Liver (tissue), 9 donors: ENCODE data around the gene CLEC16A. TPM values are rescaled to one million over a fixed set of nuclear protein-coding genes. Genes with fewer than 3 reads are reported as not detected.

Source experiments
- DNase-seq: peaks from one replicate; pipeline ENCODE4 v3.0.0-alpha.2; 2017; ENCODE audit warnings: low spot score
- H3K27ac ChIP-seq, 2 donors: one replicate each; pipeline ENCODE4 v1.7.0; 2013; ENCODE audit warnings: inconsistent platforms in 2 of 2, low read length in 2 of 2, control low read depth in 1 of 2, low read depth in 1 of 2, mild to moderate bottlenecking in 1 of 2
- H3K27me3 ChIP-seq, 4 donors: one replicate each; pipeline versions ENCODE4 v1.6.1 to v1.7.0; 2013; ENCODE audit warnings: low read length in 3 of 4, inconsistent platforms in 1 of 4, mild to moderate bottlenecking in 1 of 4, moderate library complexity in 1 of 4; ENCODE audit not compliant: control insufficient read depth in 4 of 4, insufficient read depth in 4 of 4
- H3K36me3 ChIP-seq, 4 donors: one replicate each; pipeline versions ENCODE4 v1.6.1 to v1.7.0; 2013; ENCODE audit warnings: low read length in 3 of 4, mild to moderate bottlenecking in 3 of 4, low read depth in 1 of 4, moderate library complexity in 1 of 4; ENCODE audit not compliant: control insufficient read depth in 4 of 4, insufficient read depth in 3 of 4
- H3K4me1 ChIP-seq, 4 donors: one replicate each; pipeline versions ENCODE4 v1.6.1 to v1.7.0; 2013; ENCODE audit warnings: low read length in 3 of 4, mild to moderate bottlenecking in 3 of 4, moderate library complexity in 1 of 4; ENCODE audit not compliant: control insufficient read depth in 4 of 4, insufficient read depth in 4 of 4
- H3K4me3 ChIP-seq, 3 donors: one replicate each; pipeline versions ENCODE4 v1.6.1 to v1.7.0; 2013; ENCODE audit warnings: low read length in 3 of 3, control low read depth in 1 of 3, low read depth in 1 of 3, mild to moderate bottlenecking in 1 of 3
- H3K9ac ChIP-seq, 2 donors: one replicate each; pipeline ENCODE4 v1.7.0; 2013; ENCODE audit warnings: low read length in 2 of 2, mild to moderate bottlenecking in 2 of 2, moderate library complexity in 2 of 2, control low read depth in 1 of 2, low read depth in 1 of 2
- H3K9me3 ChIP-seq, 4 donors: one replicate each; pipeline versions ENCODE4 v1.6.1 to v1.7.0; 2013; ENCODE audit warnings: low read length in 3 of 4; ENCODE audit not compliant: control insufficient read depth in 4 of 4
- CTCF ChIP-seq: fragments of 150-350 bp; IDR thresholded peaks from 2 replicates; pipeline ENCODE4 v1.5.1; 2017; ENCODE audit warnings: improper control_type of control experiment, low read depth, low read length; ENCODE audit not compliant: missing input control
- FOXA1 ChIP-seq: IDR thresholded peaks from 2 replicates; pipeline ENCODE4 v1.6.1; 2016; ENCODE audit warnings: antibody characterized with exemption
- FOXA2 ChIP-seq: IDR thresholded peaks from 2 replicates; pipeline ENCODE4 v1.6.1; 2016; ENCODE audit warnings: antibody characterized with exemption
- GABPA ChIP-seq, 2 donors: IDR thresholded peaks in 1 of 2; conservative IDR thresholded peaks in 1 of 2; 2 replicates each; pipeline ENCODE4 v1.6.1; 2016; ENCODE audit warnings: antibody characterized with exemption in 2 of 2, mild to moderate bottlenecking in 1 of 2, moderate library complexity in 1 of 2
- RAD21 ChIP-seq, 2 donors: IDR thresholded peaks; 2 replicates each; pipeline ENCODE4 v1.6.1; 2016; ENCODE audit warnings: antibody characterized with exemption in 2 of 2, mild to moderate bottlenecking in 2 of 2
- RXRA ChIP-seq, 2 donors: IDR thresholded peaks; 2 replicates each; pipeline ENCODE4 v1.6.1; 2017 to 2018; ENCODE audit warnings: antibody characterized with exemption in 2 of 2, mild to moderate bottlenecking in 1 of 2
- SP1 ChIP-seq: IDR thresholded peaks from 2 replicates; pipeline ENCODE4 v1.6.1; 2018; ENCODE audit warnings: antibody characterized with exemption, mild to moderate bottlenecking
- YY1 ChIP-seq: IDR thresholded peaks from 2 replicates; pipeline ENCODE4 v1.6.1; 2016; ENCODE audit warnings: antibody characterized with exemption, mild to moderate bottlenecking
- ZBTB33 ChIP-seq: IDR thresholded peaks from 2 replicates; pipeline ENCODE4 v1.6.1; 2016; ENCODE audit warnings: antibody characterized with exemption
- WGBS: extraction: QIAGEN DNeasy Blood & Tissue Kit; methylation state at CpG from one replicate; pipeline ENCODE4 v1.1.7; 2013; 5-methylcytosine and 5-hydroxymethylcytosine counted together
- polyA plus RNA-seq, 2 donors: library from polyadenylated mRNA; stranded (reverse) in 1 of 2; unstranded in 1 of 2; fragments of 200-250 nt in 1 of 2; fragments of >200 nt in 1 of 2; fragmentation: Nextera tagmentation in 1 of 2; extraction: Ambion mirVana in 1 of 2; gene quantifications; one replicate each; pipeline versions ENCODE4 v1.2.1 to v1.2.3, GENCODE V29; 2013 to 2015
- total RNA-seq, 2 donors: library from RNA; depleted of rRNA; stranded (reverse); fragments of >200 nt; gene quantifications; one replicate each; pipeline ENCODE4 v1.2.3, GENCODE V29; 2014
- TF ChIP-seq, protein P1 (sequence below): IDR thresholded peaks from 2 replicates; pipeline ENCODE4 v1.6.1; 2016; ENCODE audit warnings: antibody characterized with exemption
- TF ChIP-seq, protein P2 (sequence below): IDR thresholded peaks from 2 replicates; pipeline ENCODE4 v1.6.1; 2016; ENCODE audit warnings: antibody characterized with exemption
- TF ChIP-seq, protein P3 (sequence below): IDR thresholded peaks from 2 replicates; pipeline ENCODE4 v1.6.1; 2016; ENCODE audit warnings: antibody characterized with exemption, mild to moderate bottlenecking
- donor health status: healthy.
- donor health status: healthy.
- donor health status: healthy.
- donor health status: healthy.
- donor health status: healthy.

Gene CLEC16A
- total and polyA plus RNA-seq, 4 donors, result 9.7 to 23.0 (median 17.4) TPM

GRCh38 chr16:11171448-11171709 is 227.0 kb downstream of the CLEC16A start:
- H3K27me3 ChIP-seq, result no peaks in the 10 kb centered on the region
- DNase-seq, result no peak
- peaks cover 0 to 28% (median 7%) of the 10 kb centered on the region in 4 donors for H3K36me3 ChIP-seq
- TF ChIP-seq, protein P1, sequence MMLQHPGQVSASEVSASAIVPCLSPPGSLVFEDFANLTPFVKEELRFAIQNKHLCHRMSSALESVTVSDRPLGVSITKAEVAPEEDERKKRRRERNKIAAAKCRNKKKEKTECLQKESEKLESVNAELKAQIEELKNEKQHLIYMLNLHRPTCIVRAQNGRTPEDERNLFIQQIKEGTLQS, result no peak
- TF ChIP-seq FOXA2 (no peak), SP1 (no peak), CTCF (no peak), YY1 (no peak), GABPA (IDR thresholded peaks at IDR 0.05 in 1 of 2, conservative IDR thresholded peaks at IDR 0.05 in 1 of 2) (no peak), RXRA (IDR thresholded peaks at IDR 0.05) (no peak), ZBTB33 (no peak)
- TF ChIP-seq, protein P2, sequence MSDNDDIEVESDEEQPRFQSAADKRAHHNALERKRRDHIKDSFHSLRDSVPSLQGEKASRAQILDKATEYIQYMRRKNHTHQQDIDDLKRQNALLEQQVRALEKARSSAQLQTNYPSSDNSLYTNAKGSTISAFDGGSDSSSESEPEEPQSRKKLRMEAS, result no peak
- no peaks in the 10 kb centered on the region for H3K4me1 ChIP-seq
- H3K4me3 ChIP-seq, result no peak overlapping the region
- no peak overlapping the region for H3K9ac ChIP-seq
- no peaks in the 10 kb centered on the region for H3K9me3 ChIP-seq
- WGBS, result 94% methylated on average over 4 of the region's 4 CpGs
- no peak overlapping the region for H3K27ac ChIP-seq

- no peak for DNase-seq
- Histone ChIP-seq H3K4me1 (no peaks in the 10 kb centered on the region), H3K9ac (no peak overlapping the region), H3K27me3 (no peaks in the 10 kb centered on the region), H3K36me3 (peaks cover 0 to 24% (median 5%) of the 10 kb centered on the region in 4 donors), H3K27ac (no peak overlapping the region), H3K4me3 (no peak overlapping the region), H3K9me3 (no peaks in the 10 kb centered on the region)
- WGBS, result 97% methylated on average over 3 of the region's 3 CpGs
- TF ChIP-seq RAD21 (IDR thresholded peaks at IDR 0.05), result no peak
- no peak for TF ChIP-seq FOXA1
- TF ChIP-seq ZBTB33, result no peak
- TF ChIP-seq YY1, result no peak
- TF ChIP-seq GABPA (IDR thresholded peaks at IDR 0.05 in 1 of 2, conservative IDR thresholded peaks at IDR 0.05 in 1 of 2), result no peak
- TF ChIP-seq RXRA (IDR thresholded peaks at IDR 0.05), result no peak
- TF ChIP-seq, protein P3, sequence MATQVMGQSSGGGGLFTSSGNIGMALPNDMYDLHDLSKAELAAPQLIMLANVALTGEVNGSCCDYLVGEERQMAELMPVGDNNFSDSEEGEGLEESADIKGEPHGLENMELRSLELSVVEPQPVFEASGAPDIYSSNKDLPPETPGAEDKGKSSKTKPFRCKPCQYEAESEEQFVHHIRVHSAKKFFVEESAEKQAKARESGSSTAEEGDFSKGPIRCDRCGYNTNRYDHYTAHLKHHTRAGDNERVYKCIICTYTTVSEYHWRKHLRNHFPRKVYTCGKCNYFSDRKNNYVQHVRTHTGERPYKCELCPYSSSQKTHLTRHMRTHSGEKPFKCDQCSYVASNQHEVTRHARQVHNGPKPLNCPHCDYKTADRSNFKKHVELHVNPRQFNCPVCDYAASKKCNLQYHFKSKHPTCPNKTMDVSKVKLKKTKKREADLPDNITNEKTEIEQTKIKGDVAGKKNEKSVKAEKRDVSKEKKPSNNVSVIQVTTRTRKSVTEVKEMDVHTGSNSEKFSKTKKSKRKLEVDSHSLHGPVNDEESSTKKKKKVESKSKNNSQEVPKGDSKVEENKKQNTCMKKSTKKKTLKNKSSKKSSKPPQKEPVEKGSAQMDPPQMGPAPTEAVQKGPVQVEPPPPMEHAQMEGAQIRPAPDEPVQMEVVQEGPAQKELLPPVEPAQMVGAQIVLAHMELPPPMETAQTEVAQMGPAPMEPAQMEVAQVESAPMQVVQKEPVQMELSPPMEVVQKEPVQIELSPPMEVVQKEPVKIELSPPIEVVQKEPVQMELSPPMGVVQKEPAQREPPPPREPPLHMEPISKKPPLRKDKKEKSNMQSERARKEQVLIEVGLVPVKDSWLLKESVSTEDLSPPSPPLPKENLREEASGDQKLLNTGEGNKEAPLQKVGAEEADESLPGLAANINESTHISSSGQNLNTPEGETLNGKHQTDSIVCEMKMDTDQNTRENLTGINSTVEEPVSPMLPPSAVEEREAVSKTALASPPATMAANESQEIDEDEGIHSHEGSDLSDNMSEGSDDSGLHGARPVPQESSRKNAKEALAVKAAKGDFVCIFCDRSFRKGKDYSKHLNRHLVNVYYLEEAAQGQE, result no peak
These were observed 227.5 kb downstream of the CLEC16A start for GRCh38 chr16:11171757-11172299.
